Measurements from ENCODE around the gene ADAMTS8. TPM values are rescaled to one million over a fixed set of nuclear protein-coding genes. Genes with fewer than 3 reads are reported as not detected.

Gene ADAMTS8
- total and polyA plus RNA-seq, 2 donors (not counting 3 experiments of a cell fraction or from before 2014, with no cell fraction given) = not detected

DNA sequence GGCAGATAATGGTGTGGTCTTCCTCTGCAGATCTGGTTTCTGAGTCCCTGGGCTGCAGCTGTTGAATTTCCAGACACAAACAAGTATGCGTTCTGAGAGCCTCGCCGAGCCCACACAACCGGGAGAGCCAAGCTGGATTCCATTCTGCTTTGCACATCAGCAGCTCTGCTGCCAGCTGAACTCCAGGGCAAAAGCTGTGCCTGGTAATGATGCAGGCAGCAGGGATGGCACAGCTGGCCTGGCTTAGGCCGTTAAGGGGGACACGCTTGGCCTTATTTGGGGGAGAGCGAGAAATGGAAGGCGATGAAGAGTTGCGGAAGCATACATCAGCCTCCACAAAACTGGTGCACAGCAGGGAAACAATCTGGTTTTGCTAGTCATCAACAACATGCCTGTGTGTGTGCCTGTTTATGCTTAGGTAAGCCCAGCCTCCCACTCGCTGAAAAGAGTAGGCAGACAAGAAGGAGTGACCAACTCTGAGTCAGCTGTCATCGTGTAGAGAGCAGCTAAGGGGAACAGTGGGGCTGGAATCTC, 25.1 kb downstream of the ADAMTS8 start:
- DNase-seq (ENCODE audit: low read depth, low spot score) (no peak), FAIRE-seq (no peak)
- no peaks in the 10 kb centered on the region for H3K79me2 ChIP-seq (ENCODE audit: control insufficient read depth, insufficient read depth, low read length)
- ChIA-PET POLR2A (no interaction called here), CTCF (interaction anchor here (1.6 kb wide), 1 partner anchor 191 kb away, joined by 5 read pairs; no protein-coding TSS in a partner anchor)
- H2AFZ ChIP-seq (ENCODE audit: low read depth, low read length) = no peak overlapping the region
- H4K20me1 ChIP-seq (replicated peaks; ENCODE audit: control insufficient read depth, extremely low read depth, insufficient read depth, low read length) = no peaks in the 10 kb centered on the region
- H3K4me3 ChIP-seq (replicated peaks in 1 of 3; ENCODE audit: insufficient read depth in 1 of 3, low read depth in 1 of 3, low read length in 3 of 3) = no peak overlapping the region
- H3K27ac ChIP-seq (ENCODE audit: insufficient read depth, low read depth, low read length) = no peak overlapping the region
- no TSS peak for BruUV-seq (replicated peaks)
- no peaks in the 10 kb centered on the region for H3K36me3 ChIP-seq (ENCODE audit: control insufficient read depth in 2 of 2, extremely low read depth in 1 of 2, insufficient read depth in 2 of 2, low read length in 2 of 2)
- dilution Hi-C loops (cut with MboI; ENCODE audit: extremely low pct_ligation_motif_present, low sequenced_read_pairs) = no loop called here
- H3K4me2 ChIP-seq (ENCODE audit: insufficient read depth, low read length) = no peak overlapping the region
- H3K4me1 ChIP-seq (ENCODE audit: control insufficient read depth, extremely low read depth, insufficient read depth, low read length) = no peaks in the 10 kb centered on the region
- no peaks in the 10 kb centered on the region for H3K27me3 ChIP-seq (ENCODE audit: control insufficient read depth in 2 of 2, insufficient read depth in 2 of 2, low read length in 2 of 2)
- H3K9ac ChIP-seq (replicated peaks; ENCODE audit: extremely low read depth, insufficient read depth, low read length) = no peak overlapping the region
- TF ChIP-seq FOS (IDR thresholded peaks at IDR 0.05; ENCODE audit: borderline replicate concordance, insufficient read depth, low read length) = no peak
- no peak for TF ChIP-seq EZH2 (IDR thresholded peaks at IDR 0.05; ENCODE audit: borderline replicate concordance, low read depth, low read length, severe bottlenecking)
- TF ChIP-seq POLR2AphosphoS5 (IDR thresholded peaks at IDR 0.05; ENCODE audit: insufficient read depth, low read depth, low read length) = no peak
- no peak for TF ChIP-seq POLR2A (IDR thresholded peaks at IDR 0.05; ENCODE audit: low read depth, low read length)
- TF ChIP-seq MAX (IDR thresholded peaks at IDR 0.05; ENCODE audit: insufficient read depth, insufficient read length) = no peak
- TF ChIP-seq, protein P1, sequence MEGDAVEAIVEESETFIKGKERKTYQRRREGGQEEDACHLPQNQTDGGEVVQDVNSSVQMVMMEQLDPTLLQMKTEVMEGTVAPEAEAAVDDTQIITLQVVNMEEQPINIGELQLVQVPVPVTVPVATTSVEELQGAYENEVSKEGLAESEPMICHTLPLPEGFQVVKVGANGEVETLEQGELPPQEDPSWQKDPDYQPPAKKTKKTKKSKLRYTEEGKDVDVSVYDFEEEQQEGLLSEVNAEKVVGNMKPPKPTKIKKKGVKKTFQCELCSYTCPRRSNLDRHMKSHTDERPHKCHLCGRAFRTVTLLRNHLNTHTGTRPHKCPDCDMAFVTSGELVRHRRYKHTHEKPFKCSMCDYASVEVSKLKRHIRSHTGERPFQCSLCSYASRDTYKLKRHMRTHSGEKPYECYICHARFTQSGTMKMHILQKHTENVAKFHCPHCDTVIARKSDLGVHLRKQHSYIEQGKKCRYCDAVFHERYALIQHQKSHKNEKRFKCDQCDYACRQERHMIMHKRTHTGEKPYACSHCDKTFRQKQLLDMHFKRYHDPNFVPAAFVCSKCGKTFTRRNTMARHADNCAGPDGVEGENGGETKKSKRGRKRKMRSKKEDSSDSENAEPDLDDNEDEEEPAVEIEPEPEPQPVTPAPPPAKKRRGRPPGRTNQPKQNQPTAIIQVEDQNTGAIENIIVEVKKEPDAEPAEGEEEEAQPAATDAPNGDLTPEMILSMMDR (IDR thresholded peaks at IDR 0.05; ENCODE audit: extremely low read depth in 1 of 2, insufficient read depth in 1 of 2, low read depth in 1 of 2, low read length in 2 of 2) = no peak
- no peak for TF ChIP-seq MYC (IDR thresholded peaks at IDR 0.05; ENCODE audit: low read depth, low read length)
- TF ChIP-seq GATA2 (IDR thresholded peaks at IDR 0.05; ENCODE audit: insufficient read depth, insufficient read length, low read depth, low read length) = no peak
- TF ChIP-seq JUN (IDR thresholded peaks at IDR 0.05; ENCODE audit: borderline replicate concordance, insufficient read depth, insufficient read length, low read depth) = no peak
- intact Hi-C loops (cut with micrococcal nuclease) = no loop called here
- no peaks in the 10 kb centered on the region for H3K9me3 ChIP-seq (replicated peaks; ENCODE audit: control insufficient read depth, insufficient read depth, low read length)
- no peaks in the 10 kb centered on the region for H3K9me1 ChIP-seq (replicated peaks; ENCODE audit: control insufficient read depth, extremely low read depth, insufficient read depth, low read length)

Measured in endothelial cell of umbilical vein (primary cell).